DMS53 treated with DMSO at 0.1 percent for 48 hours (cell line): ENCODE data around the gene CAMK1.
A peak's percentile ranks its signal among the peaks of the same experiment; 100 is the strongest.

Source experiments
- DNase-seq: peaks from one replicate; lab custom pipeline; 2025; ENCODE audit not compliant: unreplicated experiment; lab: John Stamatoyannopoulos, UW

The CAMK1 gene

GRCh38 chr3:9793161-9793781 lies 23.5 kb upstream of the CAMK1 start:
- no peak for DNase-seq

- DNase-seq, result peak; percentile 56
Observed at GRCh38 chr3:9792405-9793160, 22.8 kb upstream of the CAMK1 start, which contains the start of the genes ARPC4 and TADA3. Gene ARPC4 (plus strand): TSS chr3:9793082. CDS start chr3:9793122, 40 bp downstream. Gene TADA3 (minus strand): TSS chr3:9792473. CDS start chr3:9791466, 1,007 bp downstream.

GRCh38 chr3:9791790-9792404 lies 22.1 kb upstream of the CAMK1 start:
- no peak for DNase-seq

- no peak for DNase-seq
Observed at GRCh38 chr3:9791127-9791526, 21.4 kb upstream of the CAMK1 start.

DNA sequence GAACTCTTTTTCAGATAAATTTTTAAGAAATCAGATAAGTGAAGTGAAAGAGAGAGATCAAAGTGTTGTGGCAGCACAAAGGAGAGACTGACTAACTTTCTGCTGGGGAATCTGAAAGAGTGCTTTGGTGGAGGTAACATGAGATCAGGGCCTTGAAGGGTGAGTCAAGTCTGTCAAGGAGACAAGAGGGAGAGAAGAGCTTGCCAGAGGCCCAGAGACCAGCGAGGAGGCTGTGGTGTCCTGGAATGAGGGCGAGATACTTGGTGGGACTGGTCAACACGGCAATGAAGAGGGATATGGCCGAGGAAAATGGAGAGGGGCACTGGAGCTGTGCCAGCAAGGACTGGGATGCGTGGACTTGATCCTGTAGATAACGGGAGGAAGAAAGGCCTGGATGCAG lies 18.0 kb upstream of the CAMK1 start:
- DNase-seq, result no peak

GRCh38 chr3:9786825-9787669 lies 17.3 kb upstream of the CAMK1 start:
- DNase-seq, result no peak

DNA sequence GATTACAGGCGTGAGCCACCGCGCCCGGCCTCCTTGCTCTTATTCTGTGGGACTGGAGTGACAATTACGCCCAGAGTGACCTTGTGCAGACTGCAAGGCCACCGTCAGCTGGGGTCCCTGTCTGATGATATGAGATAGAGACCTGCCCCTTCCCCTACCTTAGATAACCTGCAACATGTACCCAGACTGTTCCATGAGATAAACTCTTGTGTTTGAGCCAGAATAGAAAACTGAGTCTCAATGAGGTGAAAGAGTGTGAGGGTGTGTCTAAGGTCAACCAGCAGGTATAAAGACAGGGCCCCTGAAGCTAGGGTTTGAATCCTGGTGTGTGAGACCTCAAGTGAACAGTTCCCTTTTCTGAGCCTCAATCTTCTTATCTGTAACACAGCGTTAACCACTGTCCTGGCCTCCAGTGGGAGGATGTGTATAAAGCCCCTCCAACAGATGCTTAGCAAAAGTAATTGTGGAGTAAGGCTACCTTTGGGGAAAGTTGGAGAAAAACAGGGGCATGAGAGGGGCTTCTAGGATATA lies 16.5 kb upstream of the CAMK1 start:
- no peak for DNase-seq

DNA sequence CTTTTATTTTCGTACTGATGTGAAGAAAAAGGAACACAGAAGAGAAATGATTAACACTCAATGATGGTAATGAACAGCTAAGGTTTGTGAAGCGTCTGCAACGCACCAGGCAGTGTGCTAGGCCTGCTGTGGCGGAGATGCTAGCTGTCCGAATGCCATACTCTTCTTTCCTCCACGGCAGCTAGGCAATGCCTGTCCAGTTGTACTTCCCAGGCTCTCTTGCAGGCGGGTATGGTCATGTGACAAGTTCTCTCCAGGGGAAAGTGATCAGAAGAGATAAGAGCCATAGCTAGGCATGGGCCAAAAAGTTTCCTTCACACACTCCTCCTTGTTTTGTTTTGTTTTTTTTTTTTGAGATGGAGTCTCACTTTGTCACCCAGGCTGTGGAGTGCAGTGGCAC lies 15.9 kb upstream of the CAMK1 start:
- no peak for DNase-seq

GRCh38 chr3:9784965-9785364 lies 15.2 kb upstream of the CAMK1 start:
- no peak for DNase-seq

GRCh38 chr3:9783954-9784353 lies 14.2 kb upstream of the CAMK1 start:
- no peak for DNase-seq

- no peak for DNase-seq
Observed at GRCh38 chr3:9782770-9783169, 13.0 kb upstream of the CAMK1 start.

DNA sequence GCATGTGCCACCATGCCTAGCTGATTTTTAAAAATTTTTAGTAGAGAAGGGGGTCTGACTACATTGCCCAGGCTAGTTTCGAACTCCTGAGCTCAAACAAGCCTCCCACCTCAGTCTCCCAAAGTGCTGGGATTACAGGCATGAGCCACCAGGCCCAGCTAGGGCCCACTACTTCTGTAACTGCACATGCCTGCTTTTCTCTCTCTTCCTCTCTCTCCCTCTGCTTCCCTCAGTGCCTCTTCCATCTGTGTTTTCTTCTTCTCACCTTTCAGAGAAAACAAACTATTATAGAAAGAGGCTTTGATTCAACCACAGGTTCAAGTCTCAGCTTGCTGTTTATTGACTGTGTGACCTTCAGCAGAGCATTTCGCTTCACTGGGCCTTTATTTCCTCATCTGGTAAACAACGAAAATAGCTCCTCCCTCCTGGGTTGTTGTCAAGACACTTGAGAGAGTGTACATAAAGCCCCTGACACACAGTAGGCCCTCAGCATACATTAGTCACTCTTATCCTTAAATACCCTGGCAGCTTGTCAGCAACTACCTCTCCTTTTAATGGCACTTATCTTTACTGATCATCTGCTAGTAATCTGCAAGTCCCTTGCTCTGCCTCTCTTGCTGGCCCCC lies 12.3 kb upstream of the CAMK1 start:
- DNase-seq, result no peak

- no peak for DNase-seq
Observed at GRCh38 chr3:9781551-9781950, 11.8 kb upstream of the CAMK1 start.

- no peak for DNase-seq
Observed at GRCh38 chr3:9780910-9781309, 11.2 kb upstream of the CAMK1 start.

DNA sequence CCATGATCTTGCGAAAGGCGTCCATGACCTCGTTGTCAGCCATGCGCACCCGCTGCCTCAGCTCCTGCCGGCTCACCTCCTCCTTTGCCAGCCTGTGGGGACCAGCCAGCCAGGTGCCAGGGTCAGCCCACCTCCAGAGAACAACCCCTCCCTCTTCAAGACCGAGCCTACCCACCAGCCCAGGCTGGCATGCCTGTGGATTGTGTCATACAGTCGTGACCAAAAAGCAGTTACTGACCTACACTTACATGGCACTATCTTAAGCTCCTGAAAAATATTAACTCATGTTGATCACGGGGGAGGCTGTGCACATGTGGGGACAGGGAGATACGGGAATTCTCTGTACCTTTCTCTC lies 10.7 kb upstream of the CAMK1 start:
- no peak for DNase-seq

GRCh38 chr3:9779721-9780457 lies 10.1 kb upstream of the CAMK1 start:
- no peak for DNase-seq

GRCh38 chr3:9779075-9779593 lies 9.4 kb upstream of the CAMK1 start:
- no peak for DNase-seq

- no peak for DNase-seq
Observed at GRCh38 chr3:9778143-9779074, 8.7 kb upstream of the CAMK1 start.

GRCh38 chr3:9777694-9778021 lies 7.9 kb upstream of the CAMK1 start:
- DNase-seq, result no peak
